ENCODE data around the gene EDC3.
"Not testable (repeated sequence)": the region's sequence is repeated elsewhere in the genome, so short reads cannot be mapped to it uniquely, and the experiment has no call there.

Gene EDC3

DNA sequence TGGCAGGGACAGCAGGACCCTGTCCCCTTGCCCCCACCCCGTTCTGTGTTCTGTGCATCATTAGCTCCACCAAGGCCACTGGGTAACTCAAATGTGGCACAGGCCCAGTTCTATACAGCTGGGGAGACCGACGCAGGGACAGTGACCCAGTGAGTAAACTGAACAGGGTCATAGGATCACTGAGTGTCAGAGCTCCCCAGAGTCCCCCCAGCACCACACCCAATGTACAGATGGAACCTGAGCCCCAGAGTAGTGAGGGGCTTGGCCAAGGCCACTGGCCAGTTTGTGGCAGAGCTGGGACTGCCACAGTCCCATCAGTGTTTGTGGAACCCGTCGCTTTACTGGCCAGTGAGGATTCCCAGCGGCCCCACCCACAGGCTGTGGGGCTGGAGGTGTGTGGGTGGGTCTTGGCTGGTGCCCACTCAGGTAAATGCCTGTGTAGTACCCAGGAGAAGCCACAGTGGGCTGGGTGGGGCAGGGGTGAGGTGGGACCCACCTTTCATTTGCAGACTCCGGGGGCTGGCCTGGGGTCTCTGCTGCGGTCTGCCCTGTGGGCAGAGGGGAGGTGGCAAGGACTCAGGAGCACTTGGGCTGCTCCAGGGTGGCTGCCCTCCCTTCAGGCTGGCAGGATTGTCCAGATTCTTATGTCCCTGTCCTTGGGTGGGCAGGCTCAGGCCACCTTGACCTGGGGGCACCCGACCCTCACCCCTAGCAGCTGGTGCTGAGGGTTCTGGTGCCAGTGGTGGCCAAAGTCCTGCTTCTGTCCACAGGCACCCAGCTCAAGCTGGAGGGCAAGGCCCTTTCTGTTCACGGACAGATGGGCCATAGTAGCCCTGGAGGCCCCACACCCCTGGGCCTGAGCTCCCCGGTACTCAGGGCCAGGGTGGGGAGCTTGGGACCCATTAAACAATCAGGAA lies 91.8 kb downstream of the EDC3 start:
- Mint-ChIP-seq H3K36me3 (ENCODE audit: insufficient read depth) (peaks cover 2% of the 10 kb centered on the region), H3K4me1 (peaks cover 7% of the 10 kb centered on the region), H3K4me3 (no peak overlapping the region), H3K27ac (ENCODE audit: low read depth) (no peak overlapping the region), H3K27me3 (no peaks in the 10 kb centered on the region), H3K9me3 (no peaks in the 10 kb centered on the region)
- ATAC-seq (replicated peaks; ENCODE audit: extremely low read depth, poor library complexity, severe bottlenecking), result no peak
- DNase-seq (ENCODE audit: low spot score in 2 of 2), result no peak

DNA sequence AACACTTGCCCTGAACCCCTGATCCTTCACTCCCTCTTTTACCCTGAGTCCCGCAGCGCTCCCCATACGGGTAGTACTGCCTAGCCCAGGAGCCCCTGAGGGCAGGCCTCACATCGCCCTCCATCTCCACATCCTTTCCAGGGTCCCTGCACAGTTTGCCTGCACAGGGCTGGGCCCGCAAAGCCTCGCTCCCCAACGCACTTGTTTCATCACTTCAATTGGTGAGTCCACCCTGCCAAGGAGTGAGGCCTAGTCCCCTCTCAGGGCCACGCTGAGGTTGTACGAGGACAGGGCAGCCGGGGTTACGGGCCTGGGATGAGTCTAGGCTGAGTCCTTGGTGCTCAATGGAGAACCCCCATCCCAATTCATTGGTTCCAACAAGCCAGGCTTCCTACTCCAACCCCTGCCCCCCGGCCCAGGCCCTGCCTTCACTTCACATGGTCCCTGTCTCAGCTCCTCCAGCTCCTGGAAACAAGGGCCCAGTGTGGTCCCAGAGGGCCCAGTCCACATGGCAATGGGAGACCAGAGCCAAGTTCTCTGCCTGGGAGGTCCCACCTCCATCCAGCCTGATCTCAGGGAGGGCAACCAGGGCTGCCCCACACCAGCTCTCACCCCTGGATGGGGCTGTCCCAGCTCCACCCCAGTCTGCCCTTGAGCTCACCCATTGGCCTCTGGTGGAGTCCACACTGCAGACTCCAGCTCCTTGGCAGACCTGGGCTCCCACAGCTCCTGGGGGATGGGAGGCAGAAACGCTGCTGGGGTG lies 92.6 kb downstream of the EDC3 start:
- no peak overlapping the region for H3K27ac Mint-ChIP-seq (ENCODE audit: low read depth)
- no peak for DNase-seq (ENCODE audit: low spot score in 2 of 2)
- H3K4me1 Mint-ChIP-seq, result peaks cover 15% of the 10 kb centered on the region
- H3K9me3 Mint-ChIP-seq, result no peaks in the 10 kb centered on the region
- no peak overlapping the region for H3K4me3 Mint-ChIP-seq
- no peak for ATAC-seq (replicated peaks; ENCODE audit: extremely low read depth, poor library complexity, severe bottlenecking)
- H3K36me3 Mint-ChIP-seq (ENCODE audit: insufficient read depth), result peaks cover 5% of the 10 kb centered on the region
- H3K27me3 Mint-ChIP-seq, result no peaks in the 10 kb centered on the region

DNA sequence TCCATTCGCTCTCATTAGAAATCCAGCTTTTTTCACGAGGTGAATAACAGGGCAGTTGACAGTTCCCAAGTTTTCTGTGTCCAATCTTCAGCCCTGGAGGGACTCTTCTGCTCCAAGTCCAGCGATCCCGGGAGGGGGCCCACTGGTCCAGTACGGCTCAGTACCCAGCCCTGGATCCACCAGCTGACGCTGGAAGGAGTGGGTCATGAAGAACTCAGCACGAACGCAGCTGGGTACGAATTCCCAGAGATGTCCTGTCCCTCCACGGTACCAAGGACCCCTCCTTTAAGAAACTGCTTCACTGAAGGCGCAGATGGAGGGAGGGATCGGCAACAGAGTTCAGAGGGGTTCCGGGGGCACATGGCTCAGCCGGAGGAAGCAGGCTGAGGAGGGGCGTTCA lies 96.7 kb downstream of the EDC3 start:
- no peaks in the 10 kb centered on the region for H3K27me3 Mint-ChIP-seq
- H3K9me3 Mint-ChIP-seq, result no peaks in the 10 kb centered on the region
- peaks cover 16% of the 10 kb centered on the region for H3K36me3 Mint-ChIP-seq (ENCODE audit: insufficient read depth)
- H3K27ac Mint-ChIP-seq (ENCODE audit: low read depth), result peak overlapping the region; percentile 97
- ATAC-seq (replicated peaks; ENCODE audit: extremely low read depth, poor library complexity, severe bottlenecking), result no peak
- no peak for DNase-seq (ENCODE audit: low spot score in 2 of 2)
- H3K4me1 Mint-ChIP-seq, result peaks cover 20% of the 10 kb centered on the region
- peak overlapping the region; percentile 93 for H3K4me3 Mint-ChIP-seq

DNA sequence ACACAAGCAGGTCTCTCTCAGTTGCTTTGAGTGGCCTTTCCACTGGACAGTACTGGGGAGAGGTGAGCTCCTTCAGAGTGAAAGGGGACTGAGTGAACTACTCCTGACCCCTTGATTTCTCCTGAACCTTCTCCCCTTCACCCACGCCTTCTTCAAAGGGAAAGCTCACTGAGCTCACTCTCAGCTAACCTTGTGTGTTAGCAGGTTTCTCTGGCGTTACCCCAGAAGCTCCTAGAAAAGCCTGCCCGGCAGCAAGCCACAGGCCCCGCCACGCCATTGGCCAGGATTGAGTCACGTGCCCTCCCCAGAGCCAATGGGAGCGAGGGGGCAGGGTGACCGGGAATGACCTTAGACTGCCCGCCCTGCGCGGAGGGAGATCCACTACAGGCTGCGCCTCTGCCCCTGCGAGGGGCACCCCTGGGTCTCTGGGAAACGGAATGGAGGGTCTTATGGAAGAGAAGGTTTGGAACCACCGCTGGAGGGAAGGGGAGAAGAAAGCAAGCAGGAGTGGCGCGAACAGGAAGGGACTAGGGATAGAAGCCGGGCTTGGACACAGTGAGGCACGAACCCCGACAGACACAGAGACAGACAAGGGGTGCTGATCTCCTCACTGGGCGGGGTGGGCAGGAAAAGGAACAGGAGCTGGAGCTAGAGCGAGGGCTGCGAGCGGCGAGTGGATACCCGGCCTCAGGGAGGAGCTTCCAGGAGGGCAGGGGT lies 97.5 kb downstream of the EDC3 start:
- H3K4me1 Mint-ChIP-seq, result peaks cover 20% of the 10 kb centered on the region
- peak; percentile 78 to 79 for DNase-seq (ENCODE audit: low spot score in 2 of 2)
- no peaks in the 10 kb centered on the region for H3K27me3 Mint-ChIP-seq
- peaks cover 20% of the 10 kb centered on the region for H3K36me3 Mint-ChIP-seq (ENCODE audit: insufficient read depth)
- H3K9me3 Mint-ChIP-seq, result no peaks in the 10 kb centered on the region
- peak; percentile 98 for ATAC-seq (replicated peaks; ENCODE audit: extremely low read depth, poor library complexity, severe bottlenecking)
- H3K27ac Mint-ChIP-seq (ENCODE audit: low read depth), result peak overlapping the region; percentile 97
- peak overlapping the region; percentile 93 for H3K4me3 Mint-ChIP-seq

DNA sequence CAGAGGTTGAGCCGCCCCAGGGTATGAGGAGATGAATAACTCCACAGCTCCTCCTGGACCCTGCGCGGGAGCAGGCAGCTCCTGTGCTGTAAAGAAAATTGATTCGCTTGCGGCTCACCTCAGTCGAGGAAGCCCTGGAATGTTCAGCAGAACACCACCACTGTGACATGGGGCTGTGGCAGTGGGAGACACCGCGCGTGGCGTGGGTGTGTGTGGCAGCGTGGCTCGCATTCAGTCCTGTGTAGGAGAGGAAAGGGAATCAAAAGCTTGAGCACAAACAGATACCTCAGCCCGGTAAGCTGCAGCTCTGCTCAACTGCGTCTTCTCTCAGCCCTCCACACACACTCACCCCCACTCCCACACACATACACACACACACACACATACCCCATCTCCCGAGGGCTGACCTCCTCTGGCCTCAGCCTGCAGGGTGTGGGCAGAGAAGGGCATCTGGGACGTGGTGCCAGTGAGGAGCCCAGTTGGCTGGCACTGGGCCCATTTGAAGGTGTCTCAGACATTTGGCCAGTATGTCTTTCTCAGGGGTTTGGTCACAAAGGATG lies 98.6 kb downstream of the EDC3 start:
- H3K27ac Mint-ChIP-seq (ENCODE audit: low read depth); ATAC-seq (replicated peaks; ENCODE audit: extremely low read depth, poor library complexity, severe bottlenecking); DNase-seq (ENCODE audit: low spot score in 2 of 2); H3K4me3 Mint-ChIP-seq; H3K27me3 Mint-ChIP-seq; H3K9me3 Mint-ChIP-seq: not testable (repeated sequence)
- peaks cover 25% of the 10 kb centered on the region for H3K36me3 Mint-ChIP-seq (ENCODE audit: insufficient read depth)
- H3K4me1 Mint-ChIP-seq, result peaks cover 20% of the 10 kb centered on the region

DNA sequence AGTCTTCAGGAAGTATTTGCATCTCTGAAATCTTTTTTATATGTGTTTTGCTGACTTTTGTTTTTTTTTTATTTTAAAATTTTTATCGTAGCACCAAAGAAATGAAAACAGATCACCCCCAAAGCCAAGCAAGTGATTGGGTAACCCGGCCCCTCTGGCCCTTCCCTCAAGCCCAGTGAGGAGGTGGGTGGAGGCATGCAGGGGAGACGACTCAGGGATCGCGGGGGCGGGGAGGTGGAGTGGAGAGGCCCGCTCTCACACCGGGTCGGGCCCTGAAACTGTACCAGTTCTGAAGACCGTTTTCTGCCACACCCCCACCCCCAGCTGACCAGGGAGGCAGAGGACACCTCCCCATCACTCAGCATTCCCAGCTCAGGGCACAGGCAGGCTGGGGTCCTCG lies 99.1 kb downstream of the EDC3 start:
- H3K9me3 Mint-ChIP-seq; ATAC-seq (replicated peaks; ENCODE audit: extremely low read depth, poor library complexity, severe bottlenecking): not testable (repeated sequence)

DNA sequence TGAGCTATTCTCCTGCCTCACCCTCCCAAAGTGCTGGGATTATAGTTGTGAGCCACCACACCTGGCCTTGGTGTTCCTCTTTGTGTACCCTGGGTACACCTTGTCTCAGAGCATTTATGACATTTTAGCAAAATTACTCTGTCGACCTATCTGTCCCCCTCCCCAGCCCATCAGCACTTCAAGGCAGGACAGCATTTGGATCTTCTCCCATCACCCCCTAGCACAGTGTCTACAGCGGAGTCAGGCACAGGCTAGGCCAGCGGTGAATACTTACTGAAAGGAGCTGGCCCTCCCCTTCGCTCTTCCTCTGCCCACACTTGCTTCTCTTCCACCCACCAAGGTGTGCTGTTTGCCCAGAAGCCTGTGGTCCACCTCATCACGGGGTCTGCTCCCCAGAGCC lies 100.6 kb downstream of the EDC3 start:
- Mint-ChIP-seq H3K4me3 (no peak overlapping the region), H3K27ac (ENCODE audit: low read depth) (no peak overlapping the region), H3K27me3 (no peaks in the 10 kb centered on the region), H3K36me3 (ENCODE audit: insufficient read depth) (peaks cover 36% of the 10 kb centered on the region), H3K9me3 (no peaks in the 10 kb centered on the region), H3K4me1 (peaks cover 20% of the 10 kb centered on the region)
- DNase-seq (ENCODE audit: low spot score in 2 of 2), result no peak
- no peak for ATAC-seq (replicated peaks; ENCODE audit: extremely low read depth, poor library complexity, severe bottlenecking)

More for the DNA sequence above, 99.1 kb downstream of the EDC3 start:
- not testable (repeated sequence) for DNase-seq (ENCODE audit: low spot score in 2 of 2); H3K27ac Mint-ChIP-seq (ENCODE audit: low read depth); H3K4me3 Mint-ChIP-seq; H3K27me3 Mint-ChIP-seq
- Mint-ChIP-seq H3K36me3 (ENCODE audit: insufficient read depth) (peaks cover 30% of the 10 kb centered on the region), H3K4me1 (peaks cover 20% of the 10 kb centered on the region)

DNA sequence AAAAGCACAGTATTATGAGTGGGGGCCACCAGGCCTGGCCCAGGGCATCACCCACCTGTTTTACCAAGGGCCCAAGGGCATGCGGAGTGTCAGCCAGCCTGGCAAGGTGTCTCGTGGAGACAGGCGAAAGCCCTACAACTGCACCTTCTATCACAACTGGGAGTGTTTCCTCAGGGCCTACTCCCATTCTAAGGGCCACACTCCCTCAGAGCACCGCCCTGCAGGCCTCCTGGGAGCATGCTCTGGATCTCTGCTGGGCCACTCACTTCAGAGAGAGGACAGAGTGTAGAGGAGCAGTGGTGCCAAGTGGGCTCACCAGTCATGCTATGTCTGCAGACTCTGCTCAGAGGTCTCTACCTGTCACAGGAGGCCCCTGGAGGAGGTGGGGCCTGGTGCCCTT lies 101.4 kb downstream of the EDC3 start:
- H3K36me3 Mint-ChIP-seq (ENCODE audit: insufficient read depth), result peaks cover 39% of the 10 kb centered on the region

DNA sequence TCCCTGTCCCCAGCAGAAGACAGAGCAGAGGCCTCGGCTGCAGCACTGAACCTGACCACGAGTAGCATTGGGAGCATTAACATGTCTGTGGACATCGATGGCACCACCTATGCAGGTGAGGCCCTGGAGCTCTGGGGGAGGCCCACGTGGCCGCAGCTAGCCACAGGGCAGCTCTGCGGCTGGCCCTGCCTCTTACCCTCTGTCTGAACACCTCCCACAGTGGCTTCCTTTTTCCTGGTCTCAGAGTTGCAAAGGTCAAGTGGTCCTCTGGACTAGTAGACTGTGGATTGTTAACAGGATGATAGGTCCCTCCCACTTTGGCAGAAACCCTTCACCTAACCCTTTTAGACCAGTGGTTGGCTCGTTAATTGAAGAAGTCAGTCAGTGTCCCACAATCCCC lies 102.7 kb downstream of the EDC3 start:
- Mint-ChIP-seq H3K27me3 (no peaks in the 10 kb centered on the region), H3K36me3 (ENCODE audit: insufficient read depth) (peaks cover 37% of the 10 kb centered on the region), H3K4me3 (no peak overlapping the region), H3K9me3 (no peaks in the 10 kb centered on the region), H3K4me1 (peaks cover 4% of the 10 kb centered on the region), H3K27ac (ENCODE audit: low read depth) (no peak overlapping the region)
- ATAC-seq (replicated peaks; ENCODE audit: extremely low read depth, poor library complexity, severe bottlenecking) (no peak), DNase-seq (ENCODE audit: low spot score in 2 of 2) (no peak)

More for the DNA sequence above, 101.4 kb downstream of the EDC3 start:
- H3K9me3 Mint-ChIP-seq, result no peaks in the 10 kb centered on the region
- ATAC-seq (replicated peaks; ENCODE audit: extremely low read depth, poor library complexity, severe bottlenecking) (no peak), DNase-seq (ENCODE audit: low spot score in 2 of 2) (no peak)
- peaks cover 17% of the 10 kb centered on the region for H3K4me1 Mint-ChIP-seq
- H3K4me3 Mint-ChIP-seq, result no peak overlapping the region
- H3K27ac Mint-ChIP-seq (ENCODE audit: low read depth), result no peak overlapping the region
- no peaks in the 10 kb centered on the region for H3K27me3 Mint-ChIP-seq

DNA sequence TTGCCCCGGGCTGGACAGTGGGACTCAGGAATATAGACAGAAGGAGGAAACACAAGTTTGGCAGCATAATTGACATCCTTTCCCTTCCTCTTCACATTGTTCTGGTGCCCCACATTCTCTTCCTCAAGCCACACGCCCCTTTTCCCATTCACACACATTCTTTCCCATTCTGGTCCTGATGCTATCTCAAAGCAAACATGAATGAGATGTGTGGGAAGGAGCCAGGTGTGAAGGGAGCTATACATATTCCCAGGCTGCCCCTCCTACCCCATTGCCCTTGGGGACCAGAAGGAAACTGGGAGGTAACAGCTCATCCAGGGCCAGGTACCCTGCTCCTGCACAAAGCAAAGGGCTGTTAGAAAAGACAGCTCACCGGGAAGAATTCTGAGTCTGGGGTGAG lies 103.6 kb downstream of the EDC3 start:
- DNase-seq (ENCODE audit: low spot score in 2 of 2), result no peak
- Mint-ChIP-seq H3K9me3 (no peaks in the 10 kb centered on the region), H3K27me3 (no peaks in the 10 kb centered on the region), H3K4me1 (no peaks in the 10 kb centered on the region), H3K27ac (ENCODE audit: low read depth) (no peak overlapping the region), H3K36me3 (ENCODE audit: insufficient read depth) (peaks cover 36% of the 10 kb centered on the region), H3K4me3 (no peak overlapping the region)
- ATAC-seq (replicated peaks; ENCODE audit: extremely low read depth, poor library complexity, severe bottlenecking), result no peak

DNA sequence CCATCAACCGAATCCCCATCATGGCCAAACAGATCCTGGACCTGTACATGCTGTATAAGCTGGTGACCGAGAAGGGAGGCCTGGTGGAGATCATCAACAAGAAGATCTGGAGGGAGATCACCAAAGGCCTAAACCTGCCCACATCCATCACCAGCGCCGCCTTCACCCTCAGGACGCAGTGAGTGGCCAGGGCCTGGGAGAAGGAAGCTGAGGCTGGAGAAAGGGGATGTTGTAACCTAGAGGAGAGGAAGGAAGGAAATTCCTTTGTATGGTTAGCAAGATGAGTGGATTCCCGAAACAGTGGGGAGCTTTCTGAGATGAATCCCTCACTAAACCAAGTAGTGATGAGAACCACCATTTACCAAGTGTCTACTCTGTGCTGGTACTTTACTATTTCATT lies 106.0 kb downstream of the EDC3 start:
- H3K27ac Mint-ChIP-seq (ENCODE audit: low read depth), result no peak overlapping the region
- ATAC-seq (replicated peaks; ENCODE audit: extremely low read depth, poor library complexity, severe bottlenecking), result no peak

DNA sequence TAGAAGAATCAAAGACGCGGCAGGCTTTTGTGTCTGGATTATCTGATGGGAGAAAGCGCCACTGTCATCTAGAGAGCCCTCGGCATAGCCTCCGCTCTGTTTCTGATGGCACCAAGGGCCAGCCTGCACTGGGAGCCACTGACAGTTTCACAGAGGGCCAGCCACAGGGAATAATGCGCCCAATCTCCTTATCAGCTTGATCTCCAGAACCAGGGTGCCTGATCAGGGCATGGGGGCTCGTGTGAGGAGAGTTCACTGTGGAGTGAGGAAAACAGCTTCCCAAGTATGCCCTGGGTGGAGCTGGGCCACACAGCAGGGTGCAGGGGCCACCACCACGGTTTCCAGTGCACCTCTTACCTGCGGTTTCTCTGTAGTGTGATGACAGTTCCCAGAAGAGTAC lies 110.0 kb downstream of the EDC3 start:
- H3K36me3 Mint-ChIP-seq (ENCODE audit: insufficient read depth), result peaks cover 26% of the 10 kb centered on the region
- no peaks in the 10 kb centered on the region for H3K27me3 Mint-ChIP-seq
- no peaks in the 10 kb centered on the region for H3K4me1 Mint-ChIP-seq
- ATAC-seq (replicated peaks; ENCODE audit: extremely low read depth, poor library complexity, severe bottlenecking) (no peak), DNase-seq (ENCODE audit: low spot score in 2 of 2) (no peak)
- H3K9me3 Mint-ChIP-seq, result no peaks in the 10 kb centered on the region
- H3K4me3 Mint-ChIP-seq, result no peak overlapping the region
- H3K27ac Mint-ChIP-seq (ENCODE audit: low read depth), result no peak overlapping the region

More for the DNA sequence above, 106.0 kb downstream of the EDC3 start:
- no peak for DNase-seq (ENCODE audit: low spot score in 2 of 2)
- H3K4me1 Mint-ChIP-seq, result no peaks in the 10 kb centered on the region
- H3K4me3 Mint-ChIP-seq, result no peak overlapping the region
- H3K27me3 Mint-ChIP-seq, result no peaks in the 10 kb centered on the region
- H3K9me3 Mint-ChIP-seq, result no peaks in the 10 kb centered on the region
- peaks cover 32% of the 10 kb centered on the region for H3K36me3 Mint-ChIP-seq (ENCODE audit: insufficient read depth)
